ENCODE results near the gene CYB561A3.

The CYB561A3 gene

DNA sequence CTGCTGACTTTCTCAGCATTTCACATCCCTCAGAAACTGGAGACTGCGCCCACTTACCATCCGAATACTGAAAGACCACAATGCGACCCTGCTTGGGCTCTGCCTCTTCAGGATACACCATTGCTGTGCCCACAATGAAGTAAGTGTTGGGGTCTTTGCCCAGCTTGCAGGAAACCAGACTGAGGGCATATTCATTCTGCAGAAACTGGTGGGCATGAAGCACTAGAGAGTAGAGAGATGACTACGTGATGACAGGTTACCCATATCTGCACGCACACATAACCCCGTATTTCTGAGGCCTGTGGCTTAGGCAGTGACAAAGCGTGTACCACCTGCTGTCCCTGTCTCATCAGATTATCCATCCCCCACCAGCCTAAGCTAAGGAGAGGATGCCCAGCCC lies 51.9 kb downstream of the CYB561A3 start:
- DNase-seq = no peak

DNA sequence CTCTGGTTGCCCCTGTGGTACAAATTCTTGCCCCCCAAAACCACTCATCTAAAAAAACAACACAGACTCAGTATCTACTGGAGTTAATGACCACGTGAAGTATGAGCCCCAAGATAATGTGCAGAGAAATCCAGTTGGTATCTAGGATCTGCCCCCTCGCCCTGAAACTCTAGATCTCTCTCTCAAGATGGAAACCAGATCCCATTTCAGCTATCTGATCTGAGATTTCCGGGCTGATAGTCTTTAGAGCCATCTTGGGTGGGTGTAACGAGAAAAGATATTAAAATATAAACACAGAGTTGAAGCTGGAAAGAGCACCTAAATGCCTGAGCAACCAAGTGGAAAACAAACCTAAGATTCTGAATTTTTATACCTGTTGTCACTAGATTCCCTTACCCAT lies 52.5 kb downstream of the CYB561A3 start:
- no peak for DNase-seq

DNA sequence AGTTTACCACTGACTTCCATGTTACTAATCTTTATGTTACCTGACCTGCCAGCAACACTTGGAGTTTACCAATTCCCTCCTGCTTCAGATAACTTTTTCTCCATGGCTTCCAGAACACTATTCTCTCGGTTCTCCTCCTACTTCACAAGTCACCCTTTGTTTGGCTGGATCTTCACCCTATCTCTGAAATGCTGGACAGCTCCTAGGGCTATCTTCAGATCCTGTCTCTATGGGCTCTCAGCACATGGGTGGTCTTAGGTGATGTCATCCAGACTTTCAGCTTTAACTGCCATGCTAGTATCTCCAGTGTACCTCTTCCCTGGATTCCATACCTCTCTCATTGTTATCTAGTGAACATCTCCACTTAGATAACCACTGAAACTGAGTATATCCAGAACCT lies 54.3 kb downstream of the CYB561A3 start:
- no peak for DNase-seq

DNA sequence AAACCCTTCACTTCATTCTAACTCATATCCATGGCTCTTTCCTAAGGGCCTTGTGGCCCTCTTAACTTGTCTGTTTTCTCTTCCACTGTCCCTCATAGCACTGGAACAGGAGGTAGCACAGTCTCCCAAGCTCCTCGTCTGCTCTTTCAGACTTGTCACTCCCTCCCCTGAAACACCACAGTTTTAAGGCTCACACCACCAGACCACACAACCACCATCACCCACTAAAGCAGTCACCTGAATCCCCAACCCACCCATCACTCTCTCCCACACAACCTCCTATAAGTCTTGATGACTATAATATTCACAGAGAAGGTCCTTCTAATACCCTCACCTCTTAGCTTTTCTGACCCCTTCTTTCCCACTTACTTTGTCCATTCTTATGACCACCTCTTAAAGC lies 55.5 kb downstream of the CYB561A3 start:
- DNase-seq = no peak

DNA sequence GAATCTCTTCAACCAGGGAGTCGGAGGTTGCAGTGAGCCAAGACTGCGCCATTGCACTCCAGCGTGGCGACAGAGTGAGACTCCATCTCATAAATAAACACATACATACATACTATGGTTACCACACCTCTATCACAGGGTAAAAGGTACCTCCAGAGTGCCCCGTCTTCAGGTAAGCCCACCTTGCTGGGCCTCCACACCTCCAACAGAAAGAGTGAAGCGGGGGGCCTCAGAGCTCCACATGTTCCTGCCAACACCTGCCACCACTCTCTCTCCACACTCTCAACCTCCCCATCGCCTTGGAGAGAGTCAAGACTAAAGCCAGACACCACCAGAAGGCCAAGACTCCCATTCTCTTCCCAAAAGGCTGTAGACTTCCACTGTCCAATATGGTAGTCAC lies 56.3 kb downstream of the CYB561A3 start:
- DNase-seq = no peak

DNA sequence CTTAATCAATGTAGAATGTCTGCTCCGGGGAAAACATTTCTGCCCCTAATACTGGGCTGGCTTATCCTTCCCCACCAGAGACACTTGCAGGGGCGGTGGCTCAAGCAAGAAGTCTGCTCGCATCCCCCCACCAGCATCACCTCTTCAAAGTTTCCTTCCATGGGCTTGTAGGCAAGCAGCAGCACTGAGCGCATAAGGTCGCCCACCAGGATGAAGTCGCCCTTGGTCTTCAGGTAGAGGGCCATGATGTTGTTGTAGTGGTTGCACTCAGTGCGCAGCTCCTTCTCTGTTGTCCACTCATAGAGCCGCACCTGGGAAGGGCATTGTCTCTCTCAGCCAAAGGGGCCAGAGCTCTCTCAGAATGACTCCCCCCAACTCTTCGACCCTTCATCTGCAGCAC lies 58.0 kb downstream of the CYB561A3 start:
- DNase-seq = no peak

DNA sequence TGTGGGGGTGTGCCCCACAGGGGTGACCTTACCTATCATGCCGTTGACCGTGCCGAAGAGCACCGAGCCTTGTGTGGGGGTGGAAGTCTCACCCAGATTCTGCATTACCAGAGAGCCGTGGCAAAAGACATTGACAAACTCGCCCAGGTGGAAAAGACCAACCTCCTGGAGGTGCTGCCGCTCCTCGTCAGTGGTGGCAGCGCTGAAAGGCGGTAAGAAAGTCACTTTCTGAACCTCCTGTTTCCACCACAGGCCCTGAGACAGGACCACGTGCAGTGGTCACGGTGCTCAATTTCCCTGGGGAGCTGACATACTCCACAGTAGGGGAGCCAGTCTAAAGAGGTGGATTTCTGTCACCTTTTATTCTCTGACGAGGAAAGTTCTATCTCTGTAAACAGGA lies 59.1 kb downstream of the CYB561A3 start:
- DNase-seq = no peak

Measured in hematopoietic multipotent progenitor cell treated with erythropoietin and hydrocortisone succinate and interleukin-3 and kit ligand, for 6 days (in vitro differentiated cells).